Prostate gland (tissue), 2 donors: ENCODE measurements around the gene TOP2B.

ENCODE experiments used
- POLR2A ChIP-seq: fragments of 450-650 bp; IDR thresholded peaks from one replicate; pipeline ENCODE4 v1.6.1; 2016; ENCODE audit warnings: antibody characterized with exemption, mild to moderate bottlenecking
- TF ChIP-seq, protein P1 (sequence below), 4 experiments: fragments of 200-600 bp in 2 of 4; fragments of 450-650 bp in 2 of 4; sonication (generic) in 2 of 4; IDR thresholded peaks; 1 replicate in 3 of 4; 2 replicates in 1 of 4; pipeline ENCODE4 v1.5.1; 2016 to 2019; ENCODE audit warnings: antibody characterized with exemption in 4 of 4, mild to moderate bottlenecking in 2 of 4, moderate library complexity in 2 of 4

DNA sequence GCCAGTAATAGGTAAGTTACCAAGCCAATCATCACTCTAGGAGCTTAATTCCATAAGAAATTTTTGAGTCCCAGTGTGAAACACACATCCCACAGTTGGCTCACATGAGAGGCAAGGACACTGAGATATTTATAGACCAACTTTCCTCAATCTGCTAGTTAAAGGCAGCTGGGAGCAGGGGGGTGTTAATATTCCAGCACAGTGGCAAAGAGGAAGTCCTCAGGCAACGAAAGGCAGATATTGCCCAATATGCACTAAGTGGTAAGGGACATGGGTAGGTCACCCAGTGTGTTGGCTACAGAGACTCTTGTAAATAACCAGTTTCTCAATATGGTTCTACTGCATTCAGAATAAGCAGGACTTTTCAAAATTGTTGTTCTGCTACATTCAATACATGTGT, 61.0 kb downstream of the TOP2B start:
- TF ChIP-seq, protein P1, sequence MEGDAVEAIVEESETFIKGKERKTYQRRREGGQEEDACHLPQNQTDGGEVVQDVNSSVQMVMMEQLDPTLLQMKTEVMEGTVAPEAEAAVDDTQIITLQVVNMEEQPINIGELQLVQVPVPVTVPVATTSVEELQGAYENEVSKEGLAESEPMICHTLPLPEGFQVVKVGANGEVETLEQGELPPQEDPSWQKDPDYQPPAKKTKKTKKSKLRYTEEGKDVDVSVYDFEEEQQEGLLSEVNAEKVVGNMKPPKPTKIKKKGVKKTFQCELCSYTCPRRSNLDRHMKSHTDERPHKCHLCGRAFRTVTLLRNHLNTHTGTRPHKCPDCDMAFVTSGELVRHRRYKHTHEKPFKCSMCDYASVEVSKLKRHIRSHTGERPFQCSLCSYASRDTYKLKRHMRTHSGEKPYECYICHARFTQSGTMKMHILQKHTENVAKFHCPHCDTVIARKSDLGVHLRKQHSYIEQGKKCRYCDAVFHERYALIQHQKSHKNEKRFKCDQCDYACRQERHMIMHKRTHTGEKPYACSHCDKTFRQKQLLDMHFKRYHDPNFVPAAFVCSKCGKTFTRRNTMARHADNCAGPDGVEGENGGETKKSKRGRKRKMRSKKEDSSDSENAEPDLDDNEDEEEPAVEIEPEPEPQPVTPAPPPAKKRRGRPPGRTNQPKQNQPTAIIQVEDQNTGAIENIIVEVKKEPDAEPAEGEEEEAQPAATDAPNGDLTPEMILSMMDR (IDR thresholded peaks at IDR 0.05) = no peak
- TF ChIP-seq POLR2A = no peak
